GM23248 (cell line): ENCODE measurements around the gene SLC6A1. TPM values are rescaled to one million over a fixed set of nuclear protein-coding genes. Genes with fewer than 3 reads are reported as not detected.
"Not testable (repeated sequence)": the region's sequence is repeated elsewhere in the genome, so short reads cannot be mapped to it uniquely, and the experiment has no call there.

Source experiments
- DNase-seq: peaks from one replicate; pipeline ENCODE4 v3.0.0-alpha.2; 2015
- H2AFZ ChIP-seq: fragments of 200-600 bp; sonication (generic); 2 replicates; pipeline ENCODE4 v1.6.1; 2016; ENCODE audit warnings: antibody characterized with exemption
- H3F3A ChIP-seq: fragments of 200-600 bp; sonication (generic); 2 replicates; pipeline ENCODE4 v1.6.1; 2016; ENCODE audit warnings: mild to moderate bottlenecking, antibody characterized with exemption, mixed run types; ENCODE audit not compliant: insufficient read depth
- H3K27ac ChIP-seq: fragments of 200-600 bp; sonication (generic); 2 replicates; pipeline ENCODE4 v1.5.1; 2016; ENCODE audit warnings: mild to moderate bottlenecking
- H3K27me3 ChIP-seq: fragments of 200-600 bp; sonication (generic); replicated peaks from 2 replicates; pipeline ENCODE4 v1.6.1; 2016; ENCODE audit warnings: mild to moderate bottlenecking; ENCODE audit not compliant: insufficient read depth
- H3K36me3 ChIP-seq: fragments of 200-600 bp; sonication (generic); 2 replicates; pipeline ENCODE4 v1.6.1; 2016; ENCODE audit warnings: low read depth, mild to moderate bottlenecking
- H3K4me1 ChIP-seq: fragments of 200-600 bp; sonication (generic); 2 replicates; pipeline ENCODE4 v1.6.1; 2016; ENCODE audit warnings: mild to moderate bottlenecking; ENCODE audit not compliant: insufficient read depth
- H3K4me2 ChIP-seq: fragments of 200-600 bp; sonication (generic); one replicate; pipeline ENCODE4 v1.6.1; 2016; ENCODE audit warnings: mild to moderate bottlenecking; ENCODE audit not compliant: unreplicated experiment
- H3K4me3 ChIP-seq: fragments of 200-600 bp; sonication (generic); 2 replicates; pipeline ENCODE4 v1.5.1; 2016; ENCODE audit warnings: mild to moderate bottlenecking
- H3K79me2 ChIP-seq: fragments of 200-600 bp; sonication (generic); 2 replicates; pipeline ENCODE4 v1.6.1; 2016; ENCODE audit warnings: mild to moderate bottlenecking; ENCODE audit not compliant: insufficient read depth
- H3K9ac ChIP-seq: fragments of 200-600 bp; sonication (generic); 2 replicates; pipeline ENCODE4 v1.6.1; 2016; ENCODE audit warnings: mild to moderate bottlenecking
- H3K9me2 ChIP-seq: fragments of 200-600 bp; sonication (generic); 2 replicates; pipeline ENCODE4 v1.6.1; 2016; ENCODE audit warnings: mixed run types, mild to moderate bottlenecking, moderate library complexity; ENCODE audit not compliant: insufficient read depth
- H3K9me3 ChIP-seq: fragments of 200-600 bp; sonication (generic); one replicate; pipeline ENCODE4 v1.6.1; 2017; ENCODE audit warnings: low read depth
- H4K20me1 ChIP-seq: fragments of 200-600 bp; sonication (generic); 2 replicates; pipeline ENCODE4 v1.6.0; 2016; ENCODE audit not compliant: insufficient read depth
- EZH2 ChIP-seq: fragments of 200-600 bp; sonication (generic); IDR thresholded peaks from 2 replicates; pipeline ENCODE4 v1.6.1; 2018; ENCODE audit warnings: antibody characterized with exemption, mild to moderate bottlenecking; ENCODE audit not compliant: insufficient read depth, poor library complexity, severe bottlenecking
- EZH2phosphoT487 ChIP-seq: fragments of 200-600 bp; sonication (generic); IDR thresholded peaks from 2 replicates; pipeline ENCODE4 v1.6.1; 2018; ENCODE audit warnings: antibody characterized with exemption, moderate library complexity, mild to moderate bottlenecking, low read depth; ENCODE audit not compliant: insufficient read depth
- WGBS, 2 experiments: methylation state at CpG; one replicate each; pipeline ENCODE4 v1.1.6; 2015 to 2017; ENCODE audit warnings: low lambda C conversion rate in 2 of 2, low coverage in 1 of 2; ENCODE audit errors: missing lambda C conversion rate in 2 of 2; 5-methylcytosine and 5-hydroxymethylcytosine counted together
- in situ Hi-C: fragments of 300-500 bp; cut with MboI; formaldehyde crosslinking; loops from 2 replicates; pipeline ENCODE4 v1.15.0; 2020
- polyA plus RNA-seq: library from polyadenylated mRNA; unstranded; fragments of >200 nt; fragmentation: Nextera tagmentation; extraction: Ambion mirVana; gene quantifications from 2 replicates; pipeline ENCODE4 v1.2.1, GENCODE V29; 2016
- total RNA-seq: library from RNA; depleted of rRNA; stranded (reverse); fragments of >200 nt; shearing (Covaris generic); gene quantifications from 2 replicates; pipeline ENCODE4 v1.2.3, GENCODE V29; 2014

SLC6A1 gene
- total and polyA plus RNA-seq, 2 experiments from 2014 or later = not detected

DNA sequence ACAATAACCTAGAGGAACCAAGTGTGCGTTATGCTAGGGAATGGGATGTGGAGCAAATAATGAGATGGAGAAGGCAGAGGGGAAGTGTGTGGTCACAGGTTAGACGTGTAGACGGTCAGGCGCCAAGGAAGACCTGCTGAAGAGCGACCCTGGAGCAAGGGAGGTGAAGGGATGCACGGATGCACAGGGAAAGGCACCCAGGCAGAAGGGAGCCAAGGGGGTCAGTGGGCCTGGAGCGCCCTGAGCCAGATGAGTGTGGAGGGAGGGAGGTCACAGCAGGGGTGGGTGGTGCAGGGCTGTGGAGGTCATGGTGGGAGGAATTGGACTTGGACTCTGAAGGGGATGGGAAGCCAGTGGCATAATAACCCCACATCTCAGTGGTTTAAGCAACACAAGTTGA lies 70.2 kb downstream of the SLC6A1 start:
- Histone ChIP-seq H3K4me3 (no peak overlapping the region), H3K27me3 (no peaks in the 10 kb centered on the region), H3K27ac (no peak overlapping the region), H3K4me2 (no peak overlapping the region), H3K79me2 (no peaks in the 10 kb centered on the region), H3K9me2 (no peaks in the 10 kb centered on the region), H3K9ac (no peak overlapping the region), H3K36me3 (no peaks in the 10 kb centered on the region), H3K9me3 (no peaks in the 10 kb centered on the region), H4K20me1 (no peaks in the 10 kb centered on the region), H3F3A (no peaks in the 10 kb centered on the region), H3K4me1 (no peaks in the 10 kb centered on the region; the same call in 1 of the 2 replicates), H2AFZ (no peak overlapping the region)
- no peak for TF ChIP-seq EZH2phosphoT487
- WGBS, 2 experiments = 84 to 87% methylated on average over 7 of the region's 7 CpGs
- no peak for DNase-seq
- in situ Hi-C loops = loop anchor here (25.0 kb wide), 1 partner anchor 275 kb away; no protein-coding TSS in a partner anchor

DNA sequence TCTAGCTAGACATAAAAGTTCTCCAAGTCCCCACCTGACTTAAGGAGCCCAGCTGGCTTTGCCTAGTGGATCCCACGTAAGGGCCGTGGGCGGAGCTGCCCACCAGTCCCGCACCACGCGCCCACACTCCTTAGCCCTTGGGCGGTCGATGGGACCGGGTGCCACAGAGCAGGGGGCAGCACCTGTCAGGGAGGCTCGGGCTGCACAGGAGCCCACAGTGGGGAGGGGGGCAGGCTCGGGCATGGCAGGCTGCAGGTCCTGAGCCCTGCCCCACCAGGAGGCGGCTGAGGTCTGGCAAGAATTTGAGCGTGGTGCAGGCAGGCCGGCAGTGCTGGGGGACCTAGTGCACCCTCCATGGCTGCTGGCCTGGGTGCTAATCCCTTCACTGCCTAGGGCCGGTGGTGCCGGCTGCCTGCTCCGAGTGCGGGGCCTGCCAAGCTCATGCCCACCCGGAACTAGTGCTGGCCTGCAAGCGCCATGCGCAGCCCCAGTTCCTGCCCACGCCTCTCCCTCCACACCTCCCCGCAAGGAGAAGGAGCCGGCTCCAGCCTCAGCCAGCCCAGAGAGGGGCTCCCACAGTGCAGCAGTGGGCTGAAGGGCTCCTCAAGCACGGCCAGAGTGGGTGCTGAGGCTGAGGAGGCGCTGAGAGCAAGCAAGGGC lies 78.7 kb downstream of the SLC6A1 start:
- no peaks in the 10 kb centered on the region for H3K36me3 ChIP-seq
- H3K9ac ChIP-seq = no peak overlapping the region
- H3K4me2 ChIP-seq = no peak overlapping the region
- in situ Hi-C loops = loop anchor here (25.0 kb wide), 1 partner anchor 266 kb away; no protein-coding TSS in a partner anchor
- H2AFZ ChIP-seq = no peak overlapping the region
- no peaks in the 10 kb centered on the region for H3K9me2 ChIP-seq
- H3K27ac ChIP-seq = no peak overlapping the region
- H3K4me3 ChIP-seq = no peak overlapping the region
- WGBS, 2 experiments = 79 to 82% methylated on average over 26 of the region's 26 CpGs
- H4K20me1 ChIP-seq = no peaks in the 10 kb centered on the region
- H3K4me1 ChIP-seq = no peaks in the 10 kb centered on the region
- no peaks in the 10 kb centered on the region for H3K9me3 ChIP-seq
- H3F3A ChIP-seq = no peaks in the 10 kb centered on the region
- H3K27me3 ChIP-seq = no peaks in the 10 kb centered on the region
- DNase-seq = no peak
- TF ChIP-seq EZH2 (no peak), EZH2phosphoT487 (no peak)
- H3K79me2 ChIP-seq = no peaks in the 10 kb centered on the region

DNA sequence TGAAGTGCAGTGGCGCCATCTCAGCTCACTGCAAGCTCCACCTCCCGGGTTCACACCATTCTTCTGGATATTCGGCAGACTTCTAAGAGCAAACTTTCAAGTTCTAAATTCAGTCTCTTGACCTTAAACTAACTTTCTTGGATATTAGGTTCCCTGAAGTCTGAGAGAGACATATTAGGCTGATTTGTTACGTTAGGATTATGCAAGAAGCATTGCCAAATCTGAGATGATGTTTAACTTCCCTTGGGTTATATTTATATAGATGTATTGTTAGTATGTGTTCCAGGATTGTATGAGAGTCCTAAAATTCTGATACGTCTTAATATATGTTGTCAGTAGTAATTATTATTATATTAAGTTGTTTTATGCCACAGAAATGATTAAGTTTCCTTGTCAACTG lies 80.1 kb downstream of the SLC6A1 start:
- Histone ChIP-seq H3K4me3 (no peak overlapping the region), H4K20me1 (no peaks in the 10 kb centered on the region), H3K36me3 (no peaks in the 10 kb centered on the region), H3K9me2 (no peaks in the 10 kb centered on the region), H3K4me2 (no peak overlapping the region), H3K9me3 (no peaks in the 10 kb centered on the region), H3K79me2 (no peaks in the 10 kb centered on the region), H3K9ac (no peak overlapping the region), H3K4me1 (no peaks in the 10 kb centered on the region), H3F3A (no peaks in the 10 kb centered on the region), H3K27me3 (no peaks in the 10 kb centered on the region), H2AFZ (no peak overlapping the region), H3K27ac (no peak overlapping the region)
- 59% methylated on average over 5 of the region's 5 CpGs for WGBS, 2 experiments
- in situ Hi-C loops = loop anchor here (25.0 kb wide), 1 partner anchor 265 kb away; no protein-coding TSS in a partner anchor
- DNase-seq = peak; percentile 9
- no peak for TF ChIP-seq EZH2
- no peak for TF ChIP-seq EZH2phosphoT487

GRCh38 chr3:11074011-11074410 lies 81.5 kb downstream of the SLC6A1 start:
- no peaks in the 10 kb centered on the region for H3K27me3 ChIP-seq
- in situ Hi-C loops = loop anchor here (25.0 kb wide), 1 partner anchor 263 kb away; no protein-coding TSS in a partner anchor
- H3K4me1 ChIP-seq = no peaks in the 10 kb centered on the region
- no peak overlapping the region for H3K9ac ChIP-seq
- H3K36me3 ChIP-seq = no peaks in the 10 kb centered on the region
- no peaks in the 10 kb centered on the region for H3F3A ChIP-seq
- H3K4me3 ChIP-seq = no peak overlapping the region
- no peak for DNase-seq
- H2AFZ ChIP-seq = no peak overlapping the region
- no peaks in the 10 kb centered on the region for H3K9me3 ChIP-seq
- TF ChIP-seq EZH2phosphoT487 (no peak), EZH2 (no peak)
- H3K9me2 ChIP-seq = no peaks in the 10 kb centered on the region
- no peak overlapping the region for H3K4me2 ChIP-seq
- no peak overlapping the region for H3K27ac ChIP-seq
- 40 to 46% methylated on average over 2 of the region's 2 CpGs for WGBS, 2 experiments
- H3K79me2 ChIP-seq = no peaks in the 10 kb centered on the region
- no peaks in the 10 kb centered on the region for H4K20me1 ChIP-seq

- H3K4me1 ChIP-seq = no peaks in the 10 kb centered on the region
- no peak overlapping the region for H2AFZ ChIP-seq
- WGBS, 2 experiments = 57 to 58% methylated on average over 3 of the region's 3 CpGs
- no peaks in the 10 kb centered on the region for H3K79me2 ChIP-seq
- no peaks in the 10 kb centered on the region for H3K9me3 ChIP-seq
- no peak overlapping the region for H3K4me2 ChIP-seq
- H3K9ac ChIP-seq = no peak overlapping the region
- H4K20me1 ChIP-seq = no peaks in the 10 kb centered on the region
- no peaks in the 10 kb centered on the region for H3F3A ChIP-seq
- TF ChIP-seq EZH2phosphoT487 (no peak), EZH2 (no peak)
- H3K4me3 ChIP-seq = no peak overlapping the region
- no peaks in the 10 kb centered on the region for H3K36me3 ChIP-seq
- DNase-seq = no peak
- no peaks in the 10 kb centered on the region for H3K9me2 ChIP-seq
- in situ Hi-C loops = loop anchor here (25.0 kb wide), 1 partner anchor 263 kb away; no protein-coding TSS in a partner anchor
- H3K27me3 ChIP-seq = no peaks in the 10 kb centered on the region
- no peak overlapping the region for H3K27ac ChIP-seq
Measured at GRCh38 chr3:11074451-11074850, 81.9 kb downstream of the SLC6A1 start.

GRCh38 chr3:11075122-11075521 lies 82.6 kb downstream of the SLC6A1 start:
- H3F3A ChIP-seq, H3K9me2 ChIP-seq, DNase-seq, H3K79me2 ChIP-seq, H3K4me2 ChIP-seq, H3K4me3 ChIP-seq, H3K36me3 ChIP-seq, H3K9ac ChIP-seq, H3K9me3 ChIP-seq, H4K20me1 ChIP-seq, H3K4me1 ChIP-seq, H2AFZ ChIP-seq, in situ Hi-C loops, H3K27me3 ChIP-seq, H3K27ac ChIP-seq: not testable (repeated sequence)
- WGBS, 2 experiments = 74 to 80% methylated on average over 2 of the region's 2 CpGs
